ENCODE measurements around the gene ILDR1.
"Not testable (repeated sequence)": the region's sequence is repeated elsewhere in the genome, so short reads cannot be mapped to it uniquely, and the experiment has no call there.

The ILDR1 gene

DNA sequence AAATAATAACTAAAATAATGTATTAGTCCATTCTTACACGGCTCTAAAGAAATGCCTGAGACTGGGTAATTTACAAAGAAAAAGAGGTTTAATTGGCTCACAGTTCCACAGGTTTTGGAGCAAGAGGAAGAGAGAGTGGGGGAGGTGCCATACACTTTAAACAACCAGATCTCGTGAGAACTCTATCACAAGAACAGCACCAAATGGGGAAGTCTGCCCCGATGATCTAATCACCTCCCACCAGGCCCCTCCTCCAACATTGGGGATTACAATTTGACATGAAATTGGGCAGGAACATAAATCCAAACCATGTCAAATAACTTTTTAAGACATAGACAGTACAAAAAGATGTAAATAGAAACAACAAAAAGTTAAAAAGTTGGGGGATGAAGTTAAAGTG is 63.2 kb downstream of the ILDR1 start:
- no peak overlapping the region for H3K27ac ChIP-seq (ENCODE audit: low read depth in 2 of 2, low read length in 2 of 2)
- no peaks in the 10 kb centered on the region for H3K4me1 ChIP-seq (ENCODE audit: control insufficient read depth in 2 of 2, insufficient read depth in 2 of 2, low read length in 2 of 2)
- H3K4me3 ChIP-seq (ENCODE audit: low read length in 2 of 2): no peak overlapping the region
- no peak overlapping the region for H3K9ac ChIP-seq (ENCODE audit: low read depth in 1 of 2, low read length in 2 of 2)
- no peaks in the 10 kb centered on the region for H3K9me3 ChIP-seq (ENCODE audit: control insufficient read depth in 2 of 2, low read length in 2 of 2)
- H3K27me3 ChIP-seq (ENCODE audit: control insufficient read depth in 2 of 2, insufficient read depth in 2 of 2, low read length in 2 of 2): no peaks in the 10 kb centered on the region
- no peaks in the 10 kb centered on the region for H3K36me3 ChIP-seq (ENCODE audit: control insufficient read depth in 2 of 2, insufficient read depth in 2 of 2, low read length in 2 of 2)

DNA sequence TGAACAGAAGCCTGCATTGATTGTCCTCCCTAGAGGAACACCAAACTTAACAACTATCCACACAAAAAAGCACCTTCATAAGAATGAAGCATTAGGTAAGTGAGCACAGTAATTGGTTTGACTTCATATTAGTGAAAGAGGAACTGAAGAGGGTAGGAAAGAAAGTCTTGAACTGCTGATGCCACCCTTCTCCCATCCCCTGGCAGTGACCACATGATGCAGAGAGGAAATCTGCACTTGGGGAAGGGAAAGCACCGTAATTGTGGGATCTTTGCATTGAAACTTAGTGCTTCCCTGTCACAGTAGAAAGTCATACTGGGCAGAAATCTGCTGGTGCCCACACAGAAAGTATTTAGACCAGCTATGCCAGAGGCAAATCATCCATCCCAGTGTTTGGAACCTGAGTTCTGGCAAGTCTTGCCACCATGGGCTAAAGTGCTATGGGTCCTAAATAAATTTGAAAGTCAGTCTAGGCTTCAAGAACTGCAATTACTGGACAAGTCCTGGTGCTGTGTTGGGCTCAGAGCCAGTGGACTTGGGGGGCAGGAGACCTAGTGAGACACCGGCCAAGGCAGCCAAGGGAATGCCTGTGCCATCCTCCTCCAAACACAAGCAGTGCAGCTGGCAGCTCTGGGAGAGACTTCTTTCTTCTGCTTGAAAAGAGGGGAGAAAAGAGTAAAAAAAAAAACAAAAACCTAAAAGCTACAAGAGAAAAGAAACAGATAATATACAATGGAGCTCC is 64.2 kb downstream of the ILDR1 start:
- Histone ChIP-seq H3K4me3 (ENCODE audit: low read length in 2 of 2) (no peak overlapping the region), H3K4me1 (ENCODE audit: control insufficient read depth in 2 of 2, insufficient read depth in 2 of 2, low read length in 2 of 2) (no peaks in the 10 kb centered on the region), H3K27ac (ENCODE audit: low read depth in 2 of 2, low read length in 2 of 2) (no peak overlapping the region), H3K9me3 (ENCODE audit: control insufficient read depth in 2 of 2, low read length in 2 of 2) (no peaks in the 10 kb centered on the region), H3K27me3 (ENCODE audit: control insufficient read depth in 2 of 2, insufficient read depth in 2 of 2, low read length in 2 of 2) (no peaks in the 10 kb centered on the region), H3K9ac (ENCODE audit: low read depth in 1 of 2, low read length in 2 of 2) (no peak overlapping the region), H3K36me3 (ENCODE audit: control insufficient read depth in 2 of 2, insufficient read depth in 2 of 2, low read length in 2 of 2) (no peaks in the 10 kb centered on the region)

DNA sequence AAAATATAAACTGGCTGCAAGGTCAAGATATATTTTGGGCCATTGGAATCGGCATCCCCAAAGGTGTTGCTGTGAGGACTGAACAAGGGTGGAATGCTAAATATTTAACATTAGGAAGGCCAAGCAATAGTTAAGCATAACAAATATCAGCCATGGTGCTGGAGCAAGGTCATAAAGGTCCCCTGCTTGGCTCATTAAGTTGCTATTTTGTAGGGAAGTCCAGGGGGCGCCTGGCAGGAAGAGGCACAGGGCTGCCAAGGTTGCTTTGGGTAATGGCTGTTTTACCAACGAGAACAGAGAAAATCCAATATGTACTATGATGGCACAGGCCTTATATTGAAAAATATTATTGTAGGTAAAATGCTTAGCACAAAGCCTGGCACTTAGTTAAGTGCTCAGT is 65.7 kb downstream of the ILDR1 start:
- H3K4me3 ChIP-seq (ENCODE audit: low read length in 2 of 2): no peak overlapping the region
- H3K27ac ChIP-seq (ENCODE audit: low read depth in 2 of 2, low read length in 2 of 2): no peak overlapping the region
- H3K9ac ChIP-seq (ENCODE audit: low read depth in 1 of 2, low read length in 2 of 2): no peak overlapping the region
- no peaks in the 10 kb centered on the region for H3K27me3 ChIP-seq (ENCODE audit: control insufficient read depth in 2 of 2, insufficient read depth in 2 of 2, low read length in 2 of 2)
- no peaks in the 10 kb centered on the region for H3K36me3 ChIP-seq (ENCODE audit: control insufficient read depth in 2 of 2, insufficient read depth in 2 of 2, low read length in 2 of 2)
- H3K4me1 ChIP-seq (ENCODE audit: control insufficient read depth in 2 of 2, insufficient read depth in 2 of 2, low read length in 2 of 2): no peaks in the 10 kb centered on the region
- H3K9me3 ChIP-seq (ENCODE audit: control insufficient read depth in 2 of 2, low read length in 2 of 2): no peaks in the 10 kb centered on the region

DNA sequence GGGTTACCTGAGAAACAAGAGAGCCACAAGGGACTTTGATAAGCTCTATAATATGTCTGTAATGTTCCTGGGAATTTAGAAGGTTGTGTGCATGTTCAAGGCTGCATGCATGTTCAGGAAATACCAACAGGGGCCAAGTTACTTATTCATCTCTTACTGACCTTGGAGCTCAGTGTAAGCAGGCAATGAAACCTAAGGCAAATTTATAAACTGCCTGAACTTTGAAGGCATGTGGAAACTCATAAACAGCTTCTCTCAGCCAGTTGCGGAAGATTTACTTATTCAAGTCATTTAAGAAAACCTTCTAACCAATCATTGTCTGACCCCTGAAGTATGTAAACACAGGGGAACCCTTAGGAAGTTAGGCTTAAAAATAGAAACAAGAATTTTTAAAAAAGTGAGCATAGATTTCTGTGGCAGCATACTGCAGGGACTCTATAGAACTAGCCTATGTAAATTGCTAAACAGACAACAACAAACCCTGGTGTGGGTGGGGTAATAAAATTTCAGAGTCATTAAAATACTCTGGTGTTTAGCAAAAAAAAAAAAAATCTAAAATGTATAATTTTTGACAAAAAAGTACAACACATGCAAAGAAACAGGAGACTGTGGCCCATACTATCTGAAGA is 70.6 kb downstream of the ILDR1 start:
- H3K9ac ChIP-seq (ENCODE audit: low read depth in 1 of 2, low read length in 2 of 2): no peak overlapping the region
- no peaks in the 10 kb centered on the region for H3K4me1 ChIP-seq (ENCODE audit: control insufficient read depth in 2 of 2, insufficient read depth in 2 of 2, low read length in 2 of 2)
- no peaks in the 10 kb centered on the region for H3K27me3 ChIP-seq (ENCODE audit: control insufficient read depth in 2 of 2, insufficient read depth in 2 of 2, low read length in 2 of 2)
- H3K4me3 ChIP-seq (ENCODE audit: low read length in 2 of 2): no peak overlapping the region
- no peaks in the 10 kb centered on the region for H3K9me3 ChIP-seq (ENCODE audit: control insufficient read depth in 2 of 2, low read length in 2 of 2)
- H3K36me3 ChIP-seq (ENCODE audit: control insufficient read depth in 2 of 2, insufficient read depth in 2 of 2, low read length in 2 of 2): no peaks in the 10 kb centered on the region
- no peak overlapping the region for H3K27ac ChIP-seq (ENCODE audit: low read depth in 2 of 2, low read length in 2 of 2)

DNA sequence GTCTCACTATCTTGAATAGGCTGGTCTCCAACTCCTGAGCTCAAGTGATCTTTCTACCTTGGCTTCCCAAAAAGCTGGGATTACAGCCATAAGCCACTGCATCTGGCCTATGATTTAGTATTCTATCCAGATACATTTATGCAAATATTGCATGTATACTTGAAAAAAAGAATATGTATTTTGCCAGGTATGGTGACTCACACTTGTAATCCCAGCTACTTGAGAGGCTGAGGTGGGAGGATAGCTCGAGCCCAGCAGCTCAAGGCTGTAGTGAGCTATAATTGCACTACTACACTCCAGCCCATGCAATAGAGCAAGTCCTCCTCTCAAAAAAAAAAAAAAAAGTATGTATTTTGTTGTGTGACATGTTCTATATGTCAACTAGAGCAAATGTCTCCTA is 73.4 kb downstream of the ILDR1 start:
- Histone ChIP-seq H3K27me3 (ENCODE audit: control insufficient read depth in 2 of 2, insufficient read depth in 2 of 2, low read length in 2 of 2) (no peaks in the 10 kb centered on the region), H3K27ac (ENCODE audit: low read depth in 2 of 2, low read length in 2 of 2) (no peak overlapping the region), H3K9me3 (ENCODE audit: control insufficient read depth in 2 of 2, low read length in 2 of 2) (no peaks in the 10 kb centered on the region), H3K4me3 (ENCODE audit: low read length in 2 of 2) (no peak overlapping the region), H3K9ac (ENCODE audit: low read depth in 1 of 2, low read length in 2 of 2) (no peak overlapping the region), H3K4me1 (ENCODE audit: control insufficient read depth in 2 of 2, insufficient read depth in 2 of 2, low read length in 2 of 2) (no peaks in the 10 kb centered on the region), H3K36me3 (ENCODE audit: control insufficient read depth in 2 of 2, insufficient read depth in 2 of 2, low read length in 2 of 2) (no peaks in the 10 kb centered on the region)

DNA sequence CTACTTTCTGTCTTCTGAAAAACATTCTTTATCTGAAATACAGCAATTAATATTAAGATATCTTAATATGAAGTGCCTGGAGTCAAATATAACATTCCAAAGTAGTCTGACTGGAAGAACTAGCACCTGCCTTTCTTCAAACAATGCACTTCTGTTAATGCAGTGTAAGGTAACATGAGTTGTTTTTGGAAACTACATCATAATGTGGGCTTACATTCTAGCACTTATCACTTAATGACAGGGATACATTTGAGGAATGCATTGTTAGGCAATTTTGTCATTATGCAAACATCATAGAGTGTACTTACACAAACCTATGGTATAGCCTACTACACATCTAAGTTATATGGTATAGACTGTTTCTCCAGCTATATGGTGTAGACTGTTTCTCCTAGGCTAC is 78.6 kb downstream of the ILDR1 start:
- Histone ChIP-seq H3K4me3 (ENCODE audit: low read length in 2 of 2) (no peak overlapping the region), H3K4me1 (ENCODE audit: control insufficient read depth in 2 of 2, insufficient read depth in 2 of 2, low read length in 2 of 2) (peaks cover 0 to 10% of the 10 kb centered on the region in 2 donors), H3K27ac (ENCODE audit: low read depth in 2 of 2, low read length in 2 of 2) (no peak overlapping the region), H3K36me3 (ENCODE audit: control insufficient read depth in 2 of 2, insufficient read depth in 2 of 2, low read length in 2 of 2) (peaks cover 0 to 3% of the 10 kb centered on the region in 2 donors), H3K27me3 (ENCODE audit: control insufficient read depth in 2 of 2, insufficient read depth in 2 of 2, low read length in 2 of 2) (no peaks in the 10 kb centered on the region), H3K9me3 (ENCODE audit: control insufficient read depth in 2 of 2, low read length in 2 of 2) (no peaks in the 10 kb centered on the region), H3K9ac (ENCODE audit: low read depth in 1 of 2, low read length in 2 of 2) (no peak overlapping the region)

DNA sequence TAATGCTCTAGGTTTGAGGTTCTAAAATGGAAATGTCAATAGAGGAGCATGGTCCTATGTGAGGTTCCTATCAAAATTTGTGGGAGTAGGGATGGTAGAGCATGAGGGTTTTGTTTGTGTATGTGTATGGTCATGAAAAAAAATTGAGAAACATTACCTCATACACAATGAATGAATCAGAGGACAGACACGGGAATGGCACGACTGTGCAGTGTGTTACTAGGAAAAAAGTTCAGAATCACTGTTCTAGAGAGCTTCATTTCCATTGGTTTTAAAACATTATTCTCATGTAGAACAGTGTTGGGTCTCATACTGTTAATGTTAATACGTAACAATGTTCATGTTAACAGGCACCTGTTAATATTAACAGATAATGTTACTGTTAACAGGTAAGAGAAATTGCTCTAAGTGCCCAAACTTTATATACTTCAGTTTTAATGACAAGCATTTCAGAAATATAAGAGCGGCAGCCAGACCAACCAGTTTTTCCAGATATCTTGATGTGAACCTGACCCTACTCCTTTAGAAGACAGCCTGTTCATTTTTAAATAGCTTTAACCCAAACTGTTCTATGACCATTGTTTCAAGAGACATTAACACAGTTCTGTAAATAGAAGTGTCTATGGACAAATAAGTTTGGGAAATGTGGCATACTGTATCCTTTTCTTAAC is 79.8 kb downstream of the ILDR1 start:
- H3K27me3 ChIP-seq (ENCODE audit: control insufficient read depth in 2 of 2, insufficient read depth in 2 of 2, low read length in 2 of 2): no peaks in the 10 kb centered on the region
- peak overlapping the region; percentile 14 to 20 for H3K27ac ChIP-seq (ENCODE audit: low read depth in 2 of 2, low read length in 2 of 2)

DNA sequence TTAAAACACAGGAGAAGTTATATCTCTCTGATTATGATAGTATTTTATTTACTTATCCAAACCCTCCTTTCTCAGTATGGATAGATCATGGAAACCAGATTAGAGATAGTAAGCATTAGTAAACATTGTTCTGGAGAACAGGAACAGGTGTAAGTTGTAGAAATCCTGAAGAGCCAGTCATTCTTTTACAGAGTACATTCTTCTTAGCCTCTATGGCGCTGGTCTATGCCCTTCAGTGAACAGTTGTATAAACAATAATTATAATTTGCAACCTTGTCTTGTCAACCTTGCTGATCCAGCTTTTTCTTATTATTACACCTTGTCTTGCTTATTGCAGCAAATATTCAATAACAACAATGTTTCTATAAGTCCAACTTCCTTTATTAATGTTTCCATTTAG is 80.5 kb downstream of the ILDR1 start:
- Histone ChIP-seq H3K4me3 (ENCODE audit: low read length in 2 of 2) (no peak overlapping the region), H3K27me3 (ENCODE audit: control insufficient read depth in 2 of 2, insufficient read depth in 2 of 2, low read length in 2 of 2) (no peaks in the 10 kb centered on the region), H3K9ac (ENCODE audit: low read depth in 1 of 2, low read length in 2 of 2) (no peak overlapping the region), H3K27ac (ENCODE audit: low read depth in 2 of 2, low read length in 2 of 2) (no peak overlapping the region), H3K9me3 (ENCODE audit: control insufficient read depth in 2 of 2, low read length in 2 of 2) (no peaks in the 10 kb centered on the region), H3K36me3 (ENCODE audit: control insufficient read depth in 2 of 2, insufficient read depth in 2 of 2, low read length in 2 of 2) (peaks cover 0 to 3% of the 10 kb centered on the region in 2 donors), H3K4me1 (ENCODE audit: control insufficient read depth in 2 of 2, insufficient read depth in 2 of 2, low read length in 2 of 2) (peaks cover 0 to 10% of the 10 kb centered on the region in 2 donors)

More for the DNA sequence above, 79.8 kb downstream of the ILDR1 start:
- Histone ChIP-seq H3K4me3 (ENCODE audit: low read length in 2 of 2) (no peak overlapping the region), H3K4me1 (ENCODE audit: control insufficient read depth in 2 of 2, insufficient read depth in 2 of 2, low read length in 2 of 2) (peaks cover 0 to 10% of the 10 kb centered on the region in 2 donors), H3K36me3 (ENCODE audit: control insufficient read depth in 2 of 2, insufficient read depth in 2 of 2, low read length in 2 of 2) (peaks cover 0 to 3% of the 10 kb centered on the region in 2 donors), H3K9ac (ENCODE audit: low read depth in 1 of 2, low read length in 2 of 2) (no peak overlapping the region), H3K9me3 (ENCODE audit: control insufficient read depth in 2 of 2, low read length in 2 of 2) (no peaks in the 10 kb centered on the region)

DNA sequence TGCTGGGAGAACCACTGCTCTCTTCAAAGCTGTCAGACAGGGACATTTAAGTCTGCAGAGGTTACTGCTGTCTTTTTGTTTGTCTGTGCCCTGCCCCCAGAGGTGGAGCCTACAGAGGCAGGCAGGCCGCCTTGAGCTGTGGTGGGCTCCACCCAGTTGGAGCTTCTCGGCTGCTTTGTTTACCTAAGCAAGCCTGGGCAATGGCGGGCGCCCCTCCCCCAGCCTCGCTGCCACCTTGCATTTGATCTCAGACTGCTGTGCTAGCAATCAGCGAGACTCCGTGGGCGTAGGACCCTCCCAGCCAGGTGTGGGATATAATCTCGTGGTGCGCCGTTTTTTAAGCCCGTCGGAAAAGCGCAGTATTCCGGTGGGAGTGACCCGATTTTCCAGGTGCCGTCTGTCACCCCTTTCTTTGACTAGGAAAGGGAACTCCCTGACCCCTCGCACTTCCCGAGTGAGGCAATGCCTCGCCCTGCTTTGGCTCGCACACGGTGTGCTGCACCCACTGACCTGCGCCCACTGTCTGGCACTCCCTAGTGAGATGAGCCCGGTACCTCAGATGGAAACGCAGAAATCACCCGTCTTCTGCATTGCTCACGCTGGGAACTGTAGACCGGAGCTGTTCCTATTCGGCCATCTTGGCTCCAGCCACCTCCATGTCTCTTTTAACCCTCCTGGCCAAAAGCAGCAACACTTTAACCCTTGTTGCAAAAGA is 83.7 kb downstream of the ILDR1 start:
- not testable (repeated sequence) for H3K4me3 ChIP-seq (ENCODE audit: low read length in 2 of 2); H3K36me3 ChIP-seq (ENCODE audit: control insufficient read depth in 2 of 2, insufficient read depth in 2 of 2, low read length in 2 of 2); H3K27me3 ChIP-seq (ENCODE audit: control insufficient read depth in 2 of 2, insufficient read depth in 2 of 2, low read length in 2 of 2); H3K9me3 ChIP-seq (ENCODE audit: control insufficient read depth in 2 of 2, low read length in 2 of 2); H3K4me1 ChIP-seq (ENCODE audit: control insufficient read depth in 2 of 2, insufficient read depth in 2 of 2, low read length in 2 of 2); H3K9ac ChIP-seq (ENCODE audit: low read depth in 1 of 2, low read length in 2 of 2)
- peak overlapping the region; percentile 2 to 51 for H3K27ac ChIP-seq (ENCODE audit: low read depth in 2 of 2, low read length in 2 of 2)
